H1 (cell line): ENCODE results near the gene B9D2. TPM values are rescaled to one million over a fixed set of nuclear protein-coding genes. Genes with fewer than 3 reads are reported as not detected.

Experiments
- BCL11A ChIP-seq, 2 experiments: IDR thresholded peaks; one replicate each; pipeline ENCODE4 v1.6.1; 2011; ENCODE audit warnings: low read depth in 2 of 2, low read length in 2 of 2, mild to moderate bottlenecking in 2 of 2
- CHD7 ChIP-seq: fragments of 300-600 bp; sonication (generic); IDR thresholded peaks from 2 replicates; pipeline ENCODE4 v1.7.1; 2012; ENCODE audit warnings: low read length, moderate library complexity, mild to moderate bottlenecking, inconsistent platforms; ENCODE audit not compliant: insufficient replicate concordance
- E2F6 ChIP-seq: IDR thresholded peaks from 2 replicates; pipeline ENCODE4 v1.6.1; 2012; ENCODE audit warnings: inconsistent platforms
- EGR1 ChIP-seq: IDR thresholded peaks from 2 replicates; pipeline ENCODE4 v1.6.1; 2011; ENCODE audit warnings: low read depth, low read length, borderline replicate concordance
- POLR2A ChIP-seq, 2 experiments: IDR thresholded peaks; 1 replicate in 1 of 2; 2 replicates in 1 of 2; pipeline ENCODE4 v1.6.1; 2011; ENCODE audit warnings: low read depth in 2 of 2, low read length in 2 of 2, mild to moderate bottlenecking in 2 of 2; ENCODE audit errors: control extremely low read depth in 1 of 2
- SIRT6 ChIP-seq: IDR thresholded peaks from one replicate; pipeline ENCODE4 v1.7.1; 2012; ENCODE audit warnings: low read length, inconsistent platforms
- TAF1 ChIP-seq: IDR thresholded peaks from 2 replicates; pipeline ENCODE4 v1.6.1; 2011; ENCODE audit warnings: mild to moderate bottlenecking, low read depth, low read length
- polyA plus RNA-seq, 7 experiments: library from polyadenylated mRNA; depleted of rRNA in 3 of 7; stranded (reverse) in 5 of 7; unstranded in 2 of 7; fragments of >200 nt in 5 of 7; fragments of 200-250 nt in 2 of 7; gene quantifications; 1 replicate in 5 of 7; 2 replicates in 1 of 7; 4 replicates in 1 of 7; pipeline versions ENCODE4 v1.2.1 to v1.2.3, GENCODE V29; 2011 to 2013; ENCODE audit warnings: missing spikeins in 2 of 7, mixed read lengths in 2 of 7
- total RNA-seq: library from RNA; stranded (reverse); fragmentation: NEBNext Ultra II Directional; extraction: Animal tissue kit (Norgen Biotek cat#: 25700); gene quantifications from 2 replicates; pipeline ENCODE4 v1.2.1, GENCODE V29; 2021

Gene B9D2
- total and polyA plus RNA-seq, 2 of the 8 experiments (the other 6 are each of a cell fraction or from before 2014, with no cell fraction given), result 4.9 to 6.3 TPM

- TF ChIP-seq E2F6 (no peak), POLR2A (IDR thresholded peaks at IDR 0.05; ENCODE audit: control extremely low read depth in 1 of 2, low read depth in 2 of 2, low read length in 2 of 2) (0 out of 3 replicates have a peak, but pooled peaks of 1 of the 2 experiments have one; percentile 36), TAF1 (no peak), EGR1 (no peak), BCL11A (IDR thresholded peaks at IDR 0.05; ENCODE audit: low read depth in 2 of 2, low read length in 2 of 2) (no peak), SIRT6 (no peak), CHD7 (no peak)
These were observed 38.9 kb downstream of the B9D2 start (continued) for GRCh38 chr19:41324921-41325639.
